Left ventricle myocardium inferior (tissue), 1 donor: ENCODE results near the gene CHPF. TPM values are rescaled to one million over a fixed set of nuclear protein-coding genes. Genes with fewer than 3 reads are reported as not detected.

Source experiments
- DNase-seq: peaks from one replicate; pipeline ENCODE4 v3.0.0-alpha.2; 2020
- H3K27ac ChIP-seq: fragments of 200-600 bp; replicated peaks from 2 replicates; pipeline ENCODE4 v1.8.0; 2021
- H3K27me3 ChIP-seq: fragments of 200-600 bp; 2 replicates; pipeline ENCODE4 v1.8.0; 2021; ENCODE audit warnings: low read depth
- H3K36me3 ChIP-seq: fragments of 200-600 bp; 2 replicates; pipeline ENCODE4 v1.8.0; 2021
- H3K4me1 ChIP-seq: fragments of 200-600 bp; 2 replicates; pipeline ENCODE4 v1.8.0; 2021
- H3K4me3 ChIP-seq: fragments of 200-600 bp; 2 replicates; pipeline ENCODE4 v1.8.0; 2021; ENCODE audit warnings: mild to moderate bottlenecking, moderate library complexity
- H3K9me3 ChIP-seq: fragments of 200-600 bp; replicated peaks from 2 replicates; pipeline ENCODE4 v1.8.0; 2021
- intact Hi-C: fragments of 100-400 bp; cut with micrococcal nuclease; formaldehyde crosslinking; loops from one replicate; pipeline ENCODE4 v1.11.0; 2022
- total RNA-seq: library from RNA; stranded (reverse); fragmentation: NEBNext Ultra II Directional; extraction: Animal tissue kit (Norgen Biotek cat#: 25700); gene quantifications from one replicate; pipeline ENCODE4 v1.2.1, GENCODE V29; 2021
- TF ChIP-seq, protein P1 (sequence below): fragments of 200-600 bp; IDR thresholded peaks from 2 replicates; pipeline ENCODE4 v1.8.0; 2021; ENCODE audit warnings: antibody characterized with exemption, mild to moderate bottlenecking, borderline replicate concordance
- donor health status: DM: no; HTN: yes; CAD: no; lungs with severe emphysema.

Gene CHPF
- total RNA-seq, 1 donor from 2014 or later = 104 TPM

DNA sequence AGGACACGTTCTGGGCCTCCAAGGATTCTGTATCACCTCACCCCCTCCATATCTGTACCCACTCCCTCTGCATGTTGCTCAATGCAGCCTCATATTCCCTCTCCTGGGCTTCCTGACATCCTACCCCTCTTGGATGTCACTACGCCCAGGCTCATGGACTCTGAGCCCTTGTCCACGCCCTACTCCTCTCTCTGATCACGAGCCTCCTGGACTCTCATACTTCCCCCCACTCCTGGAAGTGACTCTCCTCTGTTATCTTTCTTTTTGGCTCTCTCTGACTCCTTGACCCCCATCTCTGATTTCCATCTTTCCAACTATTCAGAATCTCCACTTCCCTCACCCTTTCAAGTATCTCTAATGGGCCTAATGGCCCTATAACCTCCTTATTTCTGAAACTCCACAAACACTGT, 2.3 kb upstream of the CHPF start:
- Histone ChIP-seq H3K9me3 (no peaks in the 10 kb centered on the region), H3K27me3 (peaks cover 35% of the 10 kb centered on the region), H3K4me1 (peaks cover 37% of the 10 kb centered on the region), H3K4me3 (no peak overlapping the region), H3K36me3 (peaks cover 8% of the 10 kb centered on the region), H3K27ac (no peak overlapping the region)
- no peak for DNase-seq
- intact Hi-C loops = no loop called here
- TF ChIP-seq, protein P1, sequence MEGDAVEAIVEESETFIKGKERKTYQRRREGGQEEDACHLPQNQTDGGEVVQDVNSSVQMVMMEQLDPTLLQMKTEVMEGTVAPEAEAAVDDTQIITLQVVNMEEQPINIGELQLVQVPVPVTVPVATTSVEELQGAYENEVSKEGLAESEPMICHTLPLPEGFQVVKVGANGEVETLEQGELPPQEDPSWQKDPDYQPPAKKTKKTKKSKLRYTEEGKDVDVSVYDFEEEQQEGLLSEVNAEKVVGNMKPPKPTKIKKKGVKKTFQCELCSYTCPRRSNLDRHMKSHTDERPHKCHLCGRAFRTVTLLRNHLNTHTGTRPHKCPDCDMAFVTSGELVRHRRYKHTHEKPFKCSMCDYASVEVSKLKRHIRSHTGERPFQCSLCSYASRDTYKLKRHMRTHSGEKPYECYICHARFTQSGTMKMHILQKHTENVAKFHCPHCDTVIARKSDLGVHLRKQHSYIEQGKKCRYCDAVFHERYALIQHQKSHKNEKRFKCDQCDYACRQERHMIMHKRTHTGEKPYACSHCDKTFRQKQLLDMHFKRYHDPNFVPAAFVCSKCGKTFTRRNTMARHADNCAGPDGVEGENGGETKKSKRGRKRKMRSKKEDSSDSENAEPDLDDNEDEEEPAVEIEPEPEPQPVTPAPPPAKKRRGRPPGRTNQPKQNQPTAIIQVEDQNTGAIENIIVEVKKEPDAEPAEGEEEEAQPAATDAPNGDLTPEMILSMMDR = no peak

DNA sequence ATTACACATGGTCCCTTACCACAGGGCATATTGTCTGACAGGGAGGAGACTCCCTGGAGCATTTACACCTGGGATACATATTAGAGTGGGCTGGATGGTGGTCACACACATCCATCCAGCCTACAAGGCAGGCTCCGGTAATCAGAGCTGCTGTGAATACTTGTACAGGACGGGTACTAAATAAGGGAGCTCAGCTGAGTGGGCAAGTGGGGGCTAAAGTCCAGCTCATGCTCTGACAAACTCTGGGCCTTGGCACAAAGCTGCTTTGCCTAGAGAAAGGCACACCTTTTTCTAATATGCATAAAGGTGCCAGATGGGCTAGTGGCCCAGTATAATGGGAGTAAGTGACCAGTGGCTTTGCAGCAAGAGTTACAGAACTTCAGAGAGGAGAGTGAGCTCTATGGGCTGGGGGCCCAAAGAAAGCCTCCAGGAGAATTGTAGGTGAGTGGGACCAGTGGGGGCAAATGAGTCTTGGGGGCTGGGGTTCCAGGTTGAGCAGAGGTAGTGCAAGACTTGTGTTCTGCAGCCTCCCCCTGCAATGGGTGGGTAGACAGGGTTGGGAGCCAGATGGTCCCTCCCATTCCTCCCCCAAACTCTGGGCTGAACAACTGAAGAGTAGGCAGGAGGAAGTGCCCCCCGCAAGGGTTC, 1.8 kb upstream of the CHPF start:
- intact Hi-C loops = no loop called here

GRCh38 chr2:219544567-219544966, 958 bp upstream of the CHPF start:
- Histone ChIP-seq H3K27me3 (peaks cover 38% of the 10 kb centered on the region), H3K9me3 (no peaks in the 10 kb centered on the region), H3K4me3 (peak overlapping the region; percentile 80), H3K36me3 (peaks cover 22% of the 10 kb centered on the region), H3K4me1 (peaks cover 37% of the 10 kb centered on the region), H3K27ac (peak overlapping the region; percentile 93)
- no peak for DNase-seq
- intact Hi-C loops = no loop called here
- TF ChIP-seq, protein P1 = no peak

More for the DNA sequence above, 1.8 kb upstream of the CHPF start:
- Histone ChIP-seq H3K36me3 (peaks cover 13% of the 10 kb centered on the region), H3K27me3 (peaks cover 35% of the 10 kb centered on the region), H3K4me3 (no peak overlapping the region), H3K9me3 (no peaks in the 10 kb centered on the region), H3K27ac (no peak overlapping the region), H3K4me1 (peaks cover 37% of the 10 kb centered on the region)
- TF ChIP-seq, protein P1 = no peak
- no peak for DNase-seq

- DNase-seq = peak; percentile 33
- Histone ChIP-seq H3K36me3 (peaks cover 32% of the 10 kb centered on the region), H3K4me1 (peaks cover 49% of the 10 kb centered on the region), H3K4me3 (peak overlapping the region; percentile 80), H3K9me3 (no peaks in the 10 kb centered on the region), H3K27me3 (peaks cover 49% of the 10 kb centered on the region), H3K27ac (peak overlapping the region; percentile 93)
- TF ChIP-seq, protein P1 = no peak
- intact Hi-C loops = no loop called here
Measured at GRCh38 chr2:219542931-219543595, 546 bp downstream of the CHPF start.

DNA sequence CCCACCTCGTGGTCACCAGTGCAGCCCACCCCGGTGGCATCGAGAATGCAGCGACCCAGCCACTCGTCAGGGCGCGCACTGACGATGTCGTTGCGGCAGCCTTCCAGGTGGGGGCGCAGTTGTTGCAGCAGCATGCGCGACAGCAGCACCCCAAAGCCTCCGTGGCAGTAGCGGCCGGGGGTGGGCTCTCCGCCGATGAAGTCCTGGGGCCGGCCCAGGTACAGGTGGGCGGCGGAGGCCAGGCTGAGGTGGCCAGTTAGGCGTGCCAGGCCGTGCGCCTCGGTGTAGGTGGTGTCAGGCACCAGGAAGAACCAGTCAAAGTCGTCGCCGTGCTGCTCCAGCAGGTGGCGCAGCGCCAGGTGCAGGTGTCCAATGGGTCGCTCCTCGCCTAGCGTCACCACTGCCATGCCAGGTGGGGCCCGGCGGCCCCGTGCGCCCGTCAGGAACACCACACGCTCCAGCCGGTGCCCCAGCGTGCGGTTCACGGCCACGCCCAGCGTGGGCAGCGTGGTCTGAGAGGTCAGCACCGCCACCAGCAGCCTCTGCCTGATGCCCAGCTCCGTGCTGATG, 1.9 kb downstream of the CHPF start:
- Histone ChIP-seq H3K27ac (peak overlapping the region; percentile 93), H3K4me1 (peaks cover 56% of the 10 kb centered on the region), H3K27me3 (peaks cover 52% of the 10 kb centered on the region), H3K4me3 (peak overlapping the region; percentile 80), H3K36me3 (peaks cover 32% of the 10 kb centered on the region), H3K9me3 (no peaks in the 10 kb centered on the region)
- TF ChIP-seq, protein P1 = peak; percentile 85
- DNase-seq = peak; percentile 76
- intact Hi-C loops = no loop called here
